ENCODE measurements around the gene HS1BP3. TPM values are rescaled to one million over a fixed set of nuclear protein-coding genes. Genes with fewer than 3 reads are reported as not detected.
A peak's percentile ranks its signal among the peaks of the same experiment; 100 is the strongest.

HS1BP3 gene
- total and polyA plus RNA-seq, 2 of the 13 experiments (the other 11 are each of a cell fraction or from before 2014, with no cell fraction given), result 15.2 to 22.0 TPM

DNA sequence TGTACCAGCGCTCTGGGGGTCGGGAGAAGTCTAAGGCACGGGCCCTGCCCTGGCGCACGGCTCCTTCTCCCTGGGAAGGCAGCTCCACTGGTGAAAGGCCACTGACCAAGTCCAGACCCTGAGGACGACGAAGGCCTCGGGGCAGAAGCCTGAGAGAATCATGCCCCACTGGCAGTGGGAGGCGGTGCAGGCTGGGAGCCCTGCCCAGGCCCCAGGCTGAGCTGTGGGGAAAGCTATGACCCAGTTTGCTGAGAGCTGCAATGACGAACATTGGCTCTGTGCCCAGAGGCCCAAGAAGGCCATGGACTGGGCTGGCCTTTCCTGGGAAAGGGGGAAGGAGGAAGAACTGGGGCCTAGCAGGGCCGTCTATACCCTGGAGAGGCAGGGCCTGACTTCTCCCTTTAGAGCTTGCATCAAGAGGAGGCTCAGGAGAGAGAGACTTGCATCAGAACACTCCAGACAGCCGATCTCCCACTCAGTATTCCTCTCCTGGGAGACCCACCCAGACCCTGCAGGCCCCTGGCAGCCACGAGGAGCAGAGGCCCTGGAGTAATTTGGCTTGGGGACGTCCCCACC, 32.9 kb downstream of the HS1BP3 start (continued):
- TF ChIP-seq RNF2 (conservative IDR thresholded peaks at IDR 0.05; ENCODE audit: low read depth), result no peak; the same call in 1 of the 2 replicates
- no peak for TF ChIP-seq NFE2L1 (CRISPR knock-in tag; IDR thresholded peaks at IDR 0.05; ENCODE audit: borderline replicate concordance)
- no peak for TF ChIP-seq ATF1 (CRISPR knock-in tag; IDR thresholded peaks at IDR 0.05)
- TF ChIP-seq ZSCAN20 (CRISPR knock-in tag; IDR thresholded peaks at IDR 0.05; ENCODE audit: borderline replicate concordance), result no peak
- TF ChIP-seq, protein P1, sequence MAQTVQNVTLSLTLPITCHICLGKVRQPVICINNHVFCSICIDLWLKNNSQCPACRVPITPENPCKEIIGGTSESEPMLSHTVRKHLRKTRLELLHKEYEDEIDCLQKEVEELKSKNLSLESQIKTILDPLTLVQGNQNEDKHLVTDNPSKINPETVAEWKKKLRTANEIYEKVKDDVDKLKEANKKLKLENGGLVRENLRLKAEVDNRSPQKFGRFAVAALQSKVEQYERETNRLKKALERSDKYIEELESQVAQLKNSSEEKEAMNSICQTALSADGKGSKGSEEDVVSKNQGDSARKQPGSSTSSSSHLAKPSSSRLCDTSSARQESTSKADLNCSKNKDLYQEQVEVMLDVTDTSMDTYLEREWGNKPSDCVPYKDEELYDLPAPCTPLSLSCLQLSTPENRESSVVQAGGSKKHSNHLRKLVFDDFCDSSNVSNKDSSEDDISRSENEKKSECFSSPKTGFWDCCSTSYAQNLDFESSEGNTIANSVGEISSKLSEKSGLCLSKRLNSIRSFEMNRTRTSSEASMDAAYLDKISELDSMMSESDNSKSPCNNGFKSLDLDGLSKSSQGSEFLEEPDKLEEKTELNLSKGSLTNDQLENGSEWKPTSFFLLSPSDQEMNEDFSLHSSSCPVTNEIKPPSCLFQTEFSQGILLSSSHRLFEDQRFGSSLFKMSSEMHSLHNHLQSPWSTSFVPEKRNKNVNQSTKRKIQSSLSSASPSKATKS (CRISPR knock-in tag; IDR thresholded peaks at IDR 0.05), result no peak
- 0 out of 2 replicates have a peak, but pooled peaks have one; percentile 34 for TF ChIP-seq ZNF776 (CRISPR knock-in tag; IDR thresholded peaks at IDR 0.05)
- TF ChIP-seq, protein P2, sequence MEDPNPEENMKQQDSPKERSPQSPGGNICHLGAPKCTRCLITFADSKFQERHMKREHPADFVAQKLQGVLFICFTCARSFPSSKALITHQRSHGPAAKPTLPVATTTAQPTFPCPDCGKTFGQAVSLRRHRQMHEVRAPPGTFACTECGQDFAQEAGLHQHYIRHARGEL (CRISPR knock-in tag; IDR thresholded peaks at IDR 0.05), result no peak
- TF ChIP-seq ZNF230 (CRISPR knock-in tag; IDR thresholded peaks at IDR 0.05), result no peak
- TF ChIP-seq, protein P3, sequence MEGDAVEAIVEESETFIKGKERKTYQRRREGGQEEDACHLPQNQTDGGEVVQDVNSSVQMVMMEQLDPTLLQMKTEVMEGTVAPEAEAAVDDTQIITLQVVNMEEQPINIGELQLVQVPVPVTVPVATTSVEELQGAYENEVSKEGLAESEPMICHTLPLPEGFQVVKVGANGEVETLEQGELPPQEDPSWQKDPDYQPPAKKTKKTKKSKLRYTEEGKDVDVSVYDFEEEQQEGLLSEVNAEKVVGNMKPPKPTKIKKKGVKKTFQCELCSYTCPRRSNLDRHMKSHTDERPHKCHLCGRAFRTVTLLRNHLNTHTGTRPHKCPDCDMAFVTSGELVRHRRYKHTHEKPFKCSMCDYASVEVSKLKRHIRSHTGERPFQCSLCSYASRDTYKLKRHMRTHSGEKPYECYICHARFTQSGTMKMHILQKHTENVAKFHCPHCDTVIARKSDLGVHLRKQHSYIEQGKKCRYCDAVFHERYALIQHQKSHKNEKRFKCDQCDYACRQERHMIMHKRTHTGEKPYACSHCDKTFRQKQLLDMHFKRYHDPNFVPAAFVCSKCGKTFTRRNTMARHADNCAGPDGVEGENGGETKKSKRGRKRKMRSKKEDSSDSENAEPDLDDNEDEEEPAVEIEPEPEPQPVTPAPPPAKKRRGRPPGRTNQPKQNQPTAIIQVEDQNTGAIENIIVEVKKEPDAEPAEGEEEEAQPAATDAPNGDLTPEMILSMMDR (CRISPR knock-in tag; IDR thresholded peaks at IDR 0.05), result peak; percentile 60
- no peak for TF ChIP-seq GABPA (IDR thresholded peaks at IDR 0.05; ENCODE audit: low read depth, low read length)
- TF ChIP-seq GABPA (CRISPR knock-in tag; IDR thresholded peaks at IDR 0.05; ENCODE audit: low read depth), result no peak
- no peak for TF ChIP-seq SP2 (CRISPR knock-in tag; IDR thresholded peaks at IDR 0.05)
- TF ChIP-seq, protein P4, sequence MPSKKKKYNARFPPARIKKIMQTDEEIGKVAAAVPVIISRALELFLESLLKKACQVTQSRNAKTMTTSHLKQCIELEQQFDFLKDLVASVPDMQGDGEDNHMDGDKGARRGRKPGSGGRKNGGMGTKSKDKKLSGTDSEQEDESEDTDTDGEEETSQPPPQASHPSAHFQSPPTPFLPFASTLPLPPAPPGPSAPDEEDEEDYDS (CRISPR knock-in tag; IDR thresholded peaks at IDR 0.05), result peak; percentile 57
- TF ChIP-seq PRMT3 (CRISPR knock-in tag; IDR thresholded peaks at IDR 0.05; ENCODE audit: borderline replicate concordance, low read depth), result no peak
- no peak for TF ChIP-seq TCF12 (IDR thresholded peaks at IDR 0.05)
- no peak for TF ChIP-seq TCF12 (CRISPR knock-in tag; IDR thresholded peaks at IDR 0.05)
- no peak for TF ChIP-seq SRF (IDR thresholded peaks at IDR 0.05; ENCODE audit: low read depth, low read length)
- no peak for TF ChIP-seq BRD4 (CRISPR knock-in tag; IDR thresholded peaks at IDR 0.05)
- no peak for TF ChIP-seq ARHGAP35 (CRISPR knock-in tag; IDR thresholded peaks at IDR 0.05; ENCODE audit: borderline replicate concordance)
- no peak for TF ChIP-seq CBFB (CRISPR knock-in tag; IDR thresholded peaks at IDR 0.05)
- TF ChIP-seq KDM5A (IDR thresholded peaks at IDR 0.05; ENCODE audit: borderline replicate concordance, low read length), result no peak
- TF ChIP-seq HNRNPK (IDR thresholded peaks at IDR 0.05; ENCODE audit: low read depth, low read length, poor library complexity, severe bottlenecking), result no peak
- TF ChIP-seq, protein P5, sequence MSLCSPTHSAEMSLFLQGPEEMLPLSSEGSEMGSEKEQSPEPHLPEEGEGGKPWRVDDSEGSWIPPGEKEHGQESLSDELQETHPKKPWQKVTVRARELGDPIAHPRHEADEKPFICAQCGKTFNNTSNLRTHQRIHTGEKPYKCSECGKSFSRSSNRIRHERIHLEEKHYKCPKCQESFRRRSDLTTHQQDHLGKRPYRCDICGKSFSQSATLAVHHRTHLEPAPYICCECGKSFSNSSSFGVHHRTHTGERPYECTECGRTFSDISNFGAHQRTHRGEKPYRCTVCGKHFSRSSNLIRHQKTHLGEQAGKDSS (CRISPR knock-in tag; IDR thresholded peaks at IDR 0.05; ENCODE audit: borderline replicate concordance, low read depth), result peak; percentile 41; the same call in 1 of the 2 replicates
- TF ChIP-seq AGO2 (optimal IDR thresholded peaks at IDR 0.05; ENCODE audit: low read depth, low read length), result no peak

All from HepG2 (cell line).